HG03159 (cell line): Measurements from ENCODE around the gene FTSJ3.
"Not testable (repeated sequence)": the region's sequence is repeated elsewhere in the genome, so short reads cannot be mapped to it uniquely, and the experiment has no call there.

Source experiments
- ATAC-seq: cut with Tn5 transposase; IDR thresholded peaks from one replicate; pipeline ENCODE4 v1.9.1; 2021; ENCODE audit warnings: mild to moderate bottlenecking, moderate library complexity; ENCODE audit not compliant: unreplicated experiment

The FTSJ3 gene, protein sequence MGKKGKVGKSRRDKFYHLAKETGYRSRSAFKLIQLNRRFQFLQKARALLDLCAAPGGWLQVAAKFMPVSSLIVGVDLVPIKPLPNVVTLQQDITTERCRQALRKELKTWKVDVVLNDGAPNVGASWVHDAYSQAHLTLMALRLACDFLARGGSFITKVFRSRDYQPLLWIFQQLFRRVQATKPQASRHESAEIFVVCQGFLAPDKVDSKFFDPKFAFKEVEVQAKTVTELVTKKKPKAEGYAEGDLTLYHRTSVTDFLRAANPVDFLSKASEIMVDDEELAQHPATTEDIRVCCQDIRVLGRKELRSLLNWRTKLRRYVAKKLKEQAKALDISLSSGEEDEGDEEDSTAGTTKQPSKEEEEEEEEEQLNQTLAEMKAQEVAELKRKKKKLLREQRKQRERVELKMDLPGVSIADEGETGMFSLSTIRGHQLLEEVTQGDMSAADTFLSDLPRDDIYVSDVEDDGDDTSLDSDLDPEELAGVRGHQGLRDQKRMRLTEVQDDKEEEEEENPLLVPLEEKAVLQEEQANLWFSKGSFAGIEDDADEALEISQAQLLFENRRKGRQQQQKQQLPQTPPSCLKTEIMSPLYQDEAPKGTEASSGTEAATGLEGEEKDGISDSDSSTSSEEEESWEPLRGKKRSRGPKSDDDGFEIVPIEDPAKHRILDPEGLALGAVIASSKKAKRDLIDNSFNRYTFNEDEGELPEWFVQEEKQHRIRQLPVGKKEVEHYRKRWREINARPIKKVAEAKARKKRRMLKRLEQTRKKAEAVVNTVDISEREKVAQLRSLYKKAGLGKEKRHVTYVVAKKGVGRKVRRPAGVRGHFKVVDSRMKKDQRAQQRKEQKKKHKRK

DNA sequence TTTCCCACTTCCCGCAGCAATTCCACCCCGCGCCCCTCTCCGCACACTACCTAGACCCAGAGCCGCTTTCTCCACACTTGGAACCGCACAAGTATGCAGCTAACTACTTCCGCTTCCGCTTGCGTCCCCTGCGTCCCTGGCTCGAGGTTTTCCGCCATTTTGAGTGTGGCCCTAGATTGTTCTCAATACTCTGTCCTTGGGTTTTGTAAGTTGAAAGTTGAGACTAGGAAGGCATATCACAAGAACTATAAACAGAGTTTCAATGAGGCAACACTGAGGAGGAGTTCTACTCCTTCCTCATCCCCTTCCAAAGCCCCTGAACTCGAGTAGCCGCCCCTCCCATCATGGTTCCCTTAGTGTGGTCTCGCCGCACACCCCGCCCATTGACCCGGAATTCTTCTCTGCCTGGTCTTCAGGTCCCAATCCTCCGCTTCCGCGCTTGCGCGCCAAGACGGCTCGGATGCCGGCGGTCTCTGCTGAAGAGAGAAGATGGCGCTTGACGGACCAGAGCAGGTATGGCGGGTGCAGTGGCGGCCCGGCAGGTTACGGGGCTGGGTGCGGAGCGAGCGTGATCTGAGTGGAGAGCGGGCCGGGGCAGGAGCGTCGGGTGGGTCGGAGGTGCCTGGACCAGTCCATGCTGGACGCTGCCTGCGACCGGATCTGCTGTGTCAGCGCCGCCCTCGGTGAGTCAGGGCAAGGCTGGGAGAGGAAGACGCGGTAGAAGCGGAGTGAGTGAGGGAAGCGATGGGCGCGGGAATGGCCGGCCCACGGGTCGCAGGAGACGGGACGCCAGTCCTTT is at the start of gene FTSJ3, which contains the start of gene PSMC5:
Gene FTSJ3 (minus strand): TSS at position 662 of the 799 bp plus-strand sequence. CDS start 761 bp downstream, outside the sequence.
Gene PSMC5 (plus strand): TSS at position 430 of the 799 bp plus-strand sequence. CDS start 60 bp downstream, at position 490.
- peak; percentile 79 for ATAC-seq

DNA sequence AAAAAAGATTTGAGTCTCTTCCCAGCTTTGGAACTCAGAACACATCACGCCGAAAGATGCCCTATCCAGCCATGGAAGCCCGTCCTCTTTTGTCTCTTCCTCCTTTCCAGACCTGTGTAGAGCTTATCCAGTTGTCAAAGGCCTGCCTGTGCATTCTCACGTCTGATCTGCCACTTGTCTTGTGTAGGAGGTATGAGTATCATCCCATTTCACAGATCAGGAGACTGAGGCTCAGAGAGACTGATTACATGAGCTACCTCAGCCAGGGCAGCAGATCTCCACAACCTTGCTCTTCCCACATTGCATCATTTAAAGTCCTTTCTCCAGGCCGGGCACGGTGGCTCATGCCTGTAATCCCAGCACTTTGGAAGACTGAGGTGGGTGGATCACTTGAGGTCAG is 47.2 kb upstream of the FTSJ3 start:
- ATAC-seq = not testable (repeated sequence)

DNA sequence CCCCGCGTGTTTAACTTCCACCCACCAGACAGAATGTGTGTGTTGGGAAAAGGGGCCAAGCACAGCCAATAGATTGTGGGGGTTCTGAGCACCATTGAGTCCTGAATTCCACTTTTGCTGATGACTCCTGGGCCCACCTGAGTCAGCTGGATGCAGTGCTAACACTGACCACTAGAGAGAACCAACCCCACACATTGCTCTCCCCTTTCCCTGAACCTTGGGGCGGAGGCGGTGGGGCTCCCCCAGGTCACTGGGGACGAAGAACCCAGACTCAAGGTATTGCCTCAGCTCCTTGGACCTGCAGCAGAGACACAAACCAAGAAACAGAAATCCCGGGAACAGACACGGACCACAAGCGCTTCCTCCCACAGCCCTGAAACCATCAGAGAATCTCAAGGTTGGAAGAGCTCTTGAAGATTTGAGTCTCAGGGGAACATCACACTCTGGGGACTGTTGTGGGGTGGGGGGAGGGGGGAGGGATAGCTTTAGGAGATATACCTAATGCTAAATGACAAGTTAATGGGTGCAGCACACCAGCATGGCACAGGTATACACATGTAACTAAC is 46.7 kb upstream of the FTSJ3 start:
- ATAC-seq = not testable (repeated sequence)

DNA sequence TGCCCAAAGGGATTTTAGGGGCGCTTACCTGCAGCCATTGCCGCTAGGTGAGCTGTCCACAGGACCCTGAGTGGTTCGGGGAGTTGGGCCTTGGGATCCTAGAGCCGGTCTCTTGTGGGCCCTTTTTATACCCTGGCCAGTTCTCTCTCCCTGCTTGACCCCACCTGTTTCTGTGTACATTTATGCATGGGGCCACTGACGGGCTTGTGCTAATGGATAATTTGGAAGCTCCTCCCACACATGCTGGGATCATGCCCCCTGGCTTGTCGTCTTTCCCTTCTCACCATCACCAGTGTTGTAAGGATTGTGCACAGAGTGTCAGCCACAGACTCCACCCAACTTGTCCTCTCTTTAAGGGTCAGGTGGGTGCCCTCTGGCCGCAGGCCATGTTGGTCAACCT is 46.1 kb upstream of the FTSJ3 start, which contains the start of gene CSH2:
Gene CSH2 (minus strand): TSS at position 101 of the 400 bp plus-strand sequence. CDS start 63 bp downstream, at position 38.
- not testable (repeated sequence) for ATAC-seq

DNA sequence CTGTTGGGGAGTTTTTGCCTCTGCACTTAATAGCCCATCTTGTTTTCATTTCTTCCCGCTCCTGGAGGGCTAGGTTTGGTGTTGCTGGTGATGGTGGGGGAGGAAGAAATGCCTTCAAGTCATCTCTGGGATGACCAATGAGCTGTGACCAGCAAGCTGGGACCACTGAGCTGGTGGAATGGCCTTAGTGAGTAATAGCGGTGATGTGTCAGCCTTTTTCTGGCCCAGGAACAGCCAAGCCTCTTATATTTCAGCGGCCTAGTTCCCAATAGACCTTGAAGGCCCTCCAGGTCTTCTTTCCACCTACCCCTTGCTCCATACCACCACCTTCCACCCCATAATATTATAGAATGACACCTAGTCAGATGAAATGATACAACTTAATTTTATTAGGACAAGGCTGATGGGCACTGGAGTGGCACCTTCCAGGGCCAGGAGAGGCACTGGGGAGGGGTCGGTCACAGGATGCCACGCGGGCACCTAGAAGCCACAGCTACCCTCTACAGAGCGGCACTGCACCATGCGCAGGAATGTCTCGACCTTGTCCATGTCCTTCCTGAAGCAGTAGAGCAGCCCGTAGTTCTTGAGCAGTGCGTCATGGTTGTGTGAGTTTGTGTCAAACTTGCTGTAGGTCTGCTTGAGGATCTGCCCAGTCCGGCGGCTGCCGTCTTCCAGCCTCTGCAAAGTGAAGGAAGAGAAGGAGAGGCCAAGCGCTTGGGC is 44.3 kb upstream of the FTSJ3 start:
- ATAC-seq = not testable (repeated sequence)

DNA sequence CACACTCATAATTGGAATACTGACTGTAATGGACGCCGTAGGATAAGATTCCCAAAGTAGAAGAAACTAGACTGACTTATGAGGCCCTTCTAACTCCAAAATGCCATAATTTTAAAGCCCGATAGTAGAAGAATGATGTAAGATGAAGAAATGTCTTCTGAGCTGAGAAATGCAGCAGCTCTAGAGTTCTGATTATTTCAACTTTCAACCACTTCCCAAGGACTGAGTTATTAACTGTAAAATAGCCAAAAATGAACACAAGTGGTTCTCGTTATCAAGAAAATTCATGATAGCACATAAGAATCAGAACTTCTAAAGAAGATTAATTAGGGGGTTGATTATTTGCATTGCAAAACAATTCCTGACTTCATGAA is 42.8 kb upstream of the FTSJ3 start:
- ATAC-seq = not testable (repeated sequence)

DNA sequence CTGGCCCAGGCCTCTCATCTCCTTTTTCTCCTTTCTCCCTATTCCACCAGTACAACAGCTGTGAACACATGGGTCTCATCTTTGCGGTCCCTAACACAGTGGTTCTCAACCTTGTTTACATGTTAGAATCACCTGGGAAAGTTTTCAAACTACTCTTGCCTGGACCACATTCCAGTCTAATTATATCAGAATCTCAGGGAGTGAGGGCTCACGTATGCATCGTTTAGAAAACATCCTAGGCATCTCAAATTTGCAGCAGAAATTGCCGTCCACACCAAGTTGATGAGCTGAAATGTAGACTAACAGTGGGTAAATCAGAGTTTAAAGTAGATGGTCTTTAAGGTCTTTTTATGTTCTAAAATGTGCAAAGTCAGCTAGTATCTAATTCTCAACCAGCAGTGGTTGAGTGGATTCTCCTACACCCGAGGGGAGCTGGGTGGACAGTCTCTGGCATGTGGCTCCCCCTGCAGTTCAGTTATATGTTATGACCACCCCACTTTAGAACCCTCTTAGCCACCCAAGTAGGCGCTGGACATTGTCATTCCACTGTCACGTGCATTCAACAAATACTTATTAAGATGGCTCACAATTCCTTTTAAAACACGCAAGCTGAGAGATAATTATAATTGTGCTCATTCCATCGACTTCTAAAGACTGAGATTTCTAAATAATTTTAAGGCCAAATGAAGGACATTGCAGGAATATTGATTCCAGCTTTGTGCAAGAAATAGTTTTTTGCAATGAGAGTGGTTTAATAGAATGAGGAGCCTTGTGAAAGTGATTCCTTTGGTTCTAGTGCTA is 42.2 kb upstream of the FTSJ3 start:
- ATAC-seq = not testable (repeated sequence)

DNA sequence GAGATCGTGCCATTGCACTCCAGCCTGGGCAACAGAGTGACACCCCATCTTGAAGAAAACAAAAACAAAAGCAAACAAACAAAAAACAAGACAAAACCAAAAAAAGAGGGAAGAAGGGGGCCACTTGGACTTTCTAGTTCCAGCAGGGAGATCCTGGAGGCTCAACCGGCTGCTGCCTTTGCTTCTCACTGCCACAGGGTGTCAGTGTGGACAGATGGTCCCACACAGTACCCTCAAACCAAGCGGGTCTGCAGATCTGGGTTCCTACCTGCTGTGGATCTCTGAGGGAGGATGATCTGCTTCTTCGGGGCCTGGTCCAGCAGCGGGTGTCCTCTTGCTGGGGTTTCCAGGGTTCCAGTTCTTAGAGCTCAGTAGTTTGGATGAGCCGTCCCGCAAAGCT is 39.2 kb upstream of the FTSJ3 start:
- ATAC-seq = not testable (repeated sequence)

DNA sequence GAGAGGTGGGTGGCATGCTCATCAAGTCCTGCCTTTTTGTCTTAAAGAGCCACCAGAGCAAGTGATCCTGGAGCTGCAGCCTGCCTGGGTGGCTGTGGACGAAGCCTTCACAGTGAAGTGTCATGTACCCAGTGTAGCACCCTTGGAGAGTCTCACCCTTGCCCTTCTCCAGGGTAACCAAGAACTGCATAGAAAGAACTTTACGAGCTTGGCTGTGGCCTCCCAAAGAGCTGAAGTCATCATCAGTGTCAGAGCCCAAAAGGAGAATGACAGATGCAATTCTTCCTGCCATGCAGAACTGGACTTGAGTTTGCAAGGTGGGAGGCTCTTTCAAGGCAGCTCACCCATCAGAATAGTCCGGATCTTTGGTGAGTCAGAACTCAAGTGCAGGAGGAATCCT is 31.8 kb upstream of the FTSJ3 start:
- ATAC-seq = no peak

DNA sequence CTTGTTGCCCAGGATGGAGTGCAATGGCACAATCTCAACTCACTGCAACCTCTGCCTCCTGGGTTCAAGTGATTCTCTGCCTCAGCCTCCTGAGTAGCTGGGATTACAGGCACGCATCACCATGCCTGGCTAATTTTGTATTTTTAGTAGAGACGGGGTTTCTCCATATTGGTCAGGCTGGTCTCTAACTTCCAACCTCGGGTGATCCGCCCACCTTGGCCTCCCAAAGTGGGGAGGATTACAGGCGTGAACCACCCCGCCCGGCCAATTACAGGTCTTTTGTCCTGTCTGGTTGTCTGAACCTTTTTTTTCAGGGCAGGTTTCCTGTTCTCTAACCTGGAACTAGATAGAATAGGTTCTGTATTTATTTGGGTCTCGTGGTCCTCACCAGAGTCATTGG is 29.0 kb upstream of the FTSJ3 start:
- ATAC-seq = not testable (repeated sequence)

DNA sequence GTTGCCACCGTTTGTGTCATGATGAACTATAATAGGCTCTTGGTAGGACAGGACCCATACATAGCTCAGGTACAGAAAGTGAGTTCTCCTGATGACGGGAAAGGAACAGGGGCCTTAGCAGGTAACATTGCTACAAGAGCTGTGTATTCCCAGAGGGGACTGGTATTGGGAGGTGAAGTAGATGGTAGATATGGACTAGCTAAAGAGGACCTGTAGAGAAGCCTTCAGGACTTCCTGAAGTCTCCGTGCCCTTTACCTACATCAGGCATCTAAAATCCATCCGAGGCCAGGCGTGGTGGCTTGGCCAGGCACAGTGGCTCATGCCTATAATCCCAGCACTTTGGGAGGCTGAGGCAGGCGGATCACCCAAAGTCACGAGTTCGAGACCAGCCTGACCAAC is 27.7 kb upstream of the FTSJ3 start:
- no peak for ATAC-seq

DNA sequence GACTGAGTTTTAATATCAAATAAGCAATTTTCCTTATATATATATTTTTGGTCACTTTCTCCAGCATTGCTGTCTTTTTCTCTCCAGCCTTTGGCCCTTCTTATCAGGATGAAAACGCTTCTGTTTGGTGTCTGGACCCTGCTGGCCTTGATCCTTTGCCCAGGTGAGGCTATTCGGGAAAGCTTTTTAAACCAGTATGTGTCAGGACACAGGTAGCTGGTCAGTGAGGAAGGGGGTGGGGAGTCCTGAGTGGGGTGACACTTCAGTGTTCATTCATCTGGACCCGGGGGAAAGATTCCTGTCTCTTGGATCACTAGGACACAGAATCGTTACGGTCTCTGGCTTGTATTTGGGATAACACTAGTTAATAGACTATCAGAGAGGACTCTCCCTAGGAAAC is 27.2 kb upstream of the FTSJ3 start:
- no peak for ATAC-seq

DNA sequence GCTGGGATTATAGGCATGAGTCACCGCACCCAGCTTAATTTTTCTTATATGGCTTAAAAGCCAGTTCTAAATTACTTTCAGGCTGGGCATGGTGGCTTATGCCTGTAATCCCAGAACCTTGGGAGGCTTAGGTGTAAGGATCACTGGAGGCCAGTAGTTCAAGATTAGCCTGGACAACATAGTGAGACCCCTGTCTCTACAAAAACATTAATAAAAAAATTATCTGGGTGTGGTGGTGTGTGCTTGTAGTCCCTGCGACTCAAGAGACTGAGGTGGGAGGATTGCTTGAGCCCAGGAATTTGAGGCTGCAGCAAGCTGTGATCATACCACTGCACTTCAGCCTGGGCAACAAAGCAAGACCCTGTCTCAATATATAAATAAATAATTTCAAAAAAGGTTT is 25.8 kb upstream of the FTSJ3 start:
- no peak for ATAC-seq

DNA sequence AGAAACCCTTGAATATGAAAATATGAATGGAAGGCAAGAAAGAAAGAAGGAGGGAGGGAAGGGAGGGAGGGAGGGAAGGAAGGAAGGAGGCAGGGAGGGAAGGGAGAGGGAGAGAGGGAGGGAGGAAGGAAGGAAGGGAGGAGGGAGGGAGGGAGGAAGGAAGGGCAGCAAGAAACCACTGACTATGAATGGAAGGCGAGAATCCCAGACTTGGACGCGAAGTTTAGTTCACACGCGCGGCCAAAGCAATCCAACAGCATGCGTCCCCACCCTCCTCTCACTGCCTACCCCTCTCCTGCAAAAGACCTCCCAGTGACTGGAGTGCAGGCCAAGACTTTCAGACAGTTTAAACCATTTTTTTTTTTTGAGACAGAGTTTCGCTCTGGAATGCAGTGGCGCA is 22.9 kb upstream of the FTSJ3 start:
- no peak for ATAC-seq

DNA sequence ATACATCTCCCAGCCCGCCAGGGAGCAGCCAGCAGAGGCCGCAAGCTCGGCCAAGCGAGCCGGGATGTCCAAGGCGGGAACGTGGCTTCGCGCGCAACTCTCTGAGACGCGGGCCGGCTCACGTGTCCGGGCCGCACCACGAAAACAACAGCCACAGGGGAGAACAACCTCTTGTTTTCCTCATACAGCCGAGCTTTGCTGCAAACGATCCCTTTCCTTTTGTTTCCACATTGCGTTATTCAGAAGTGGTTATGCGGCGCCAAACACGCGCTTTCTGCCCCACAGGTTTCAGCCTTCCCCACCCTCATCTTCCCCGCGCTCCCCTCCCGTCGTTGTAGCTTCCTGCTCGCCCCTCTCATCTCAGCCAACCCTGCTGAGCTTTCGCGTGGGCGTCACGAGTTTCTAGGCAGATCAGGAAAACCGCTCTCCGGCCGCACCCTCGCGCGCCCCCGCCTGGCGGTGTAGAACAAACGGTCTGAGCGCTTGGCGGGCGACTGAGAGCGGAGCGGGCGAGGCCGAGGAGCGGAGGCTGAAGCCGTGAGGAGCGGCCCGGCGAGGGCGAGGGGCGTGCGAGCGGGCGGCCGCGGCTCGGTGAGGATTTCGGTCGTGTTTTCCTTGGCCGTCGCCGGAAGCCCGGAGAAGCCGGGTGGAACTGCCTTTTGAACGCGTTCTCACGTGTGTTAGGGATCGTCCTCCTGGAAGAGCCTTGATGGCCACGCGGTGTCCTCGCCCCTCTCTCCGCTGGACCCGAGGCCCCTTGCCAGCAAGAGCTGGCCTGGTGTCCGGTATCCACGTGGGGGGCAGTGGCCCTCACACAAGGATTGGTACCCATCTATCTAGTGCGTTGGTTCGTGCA is 21.6 kb upstream of the FTSJ3 start:
- peak; percentile 88 for ATAC-seq

DNA sequence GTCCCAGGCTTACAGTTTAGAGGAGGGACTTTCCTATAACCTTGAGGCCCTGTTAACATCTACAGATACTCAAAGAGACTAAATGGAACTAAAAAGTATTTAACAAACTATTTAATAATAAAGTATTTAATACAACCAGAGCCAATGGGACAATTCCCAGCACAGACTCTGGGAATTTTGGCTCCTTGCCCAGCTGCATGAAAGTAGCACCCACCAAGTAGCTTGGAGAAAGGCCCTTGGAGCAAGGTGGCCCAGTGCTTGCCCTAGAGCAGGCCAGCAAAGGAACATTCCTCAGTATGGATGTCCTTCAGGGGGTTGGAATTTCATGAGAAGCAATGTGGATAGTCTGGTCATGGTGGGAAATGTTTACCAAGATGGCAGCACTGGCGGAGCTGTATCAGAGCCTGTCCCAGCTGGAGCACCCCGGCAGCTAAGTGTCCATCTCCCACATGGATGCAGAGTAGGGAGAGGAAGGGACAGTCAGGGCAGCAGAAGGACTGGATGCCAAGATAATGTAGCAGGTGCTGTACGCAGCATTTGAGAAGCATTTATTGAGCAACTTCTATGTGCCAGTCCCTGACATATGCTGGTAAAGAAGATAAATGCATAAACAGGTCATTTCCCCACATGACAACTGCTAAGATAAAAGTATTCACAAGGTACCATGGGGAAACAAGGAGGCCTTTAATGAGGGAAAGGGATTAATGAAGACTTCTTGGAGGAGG is 20.2 kb upstream of the FTSJ3 start:
- no peak for ATAC-seq

DNA sequence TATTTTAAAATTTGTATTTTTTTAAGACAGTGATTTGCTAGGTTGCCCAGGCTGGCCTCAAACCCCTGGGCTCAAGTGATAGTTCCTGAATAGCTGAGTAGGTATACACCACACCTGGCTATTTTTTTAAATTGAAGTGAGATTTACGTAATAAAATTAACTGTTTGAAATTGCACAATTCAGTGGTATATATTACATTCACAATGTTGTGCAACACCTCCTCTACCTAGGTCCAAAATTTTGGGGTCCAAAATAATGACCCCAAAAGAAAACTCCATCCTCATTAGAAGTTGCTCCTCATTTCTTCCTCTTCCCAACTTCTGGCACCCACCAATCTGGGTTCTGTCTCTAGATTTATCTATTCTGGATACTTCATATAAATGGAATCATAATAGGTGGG is 18.0 kb upstream of the FTSJ3 start:
- ATAC-seq = no peak
